Neuron (in vitro differentiated cells): ENCODE data around the gene NDC80.
"Not testable (repeated sequence)": the region's sequence is repeated elsewhere in the genome, so short reads cannot be mapped to it uniquely, and the experiment has no call there.

Source experiments
- H2AFZ ChIP-seq: one replicate; pipeline ENCODE4 v1.6.1; 2013; ENCODE audit warnings: low read depth, mild to moderate bottlenecking, inconsistent platforms, low read length, moderate library complexity
- H3K27me3 ChIP-seq: one replicate; pipeline ENCODE4 v1.6.1; 2013; ENCODE audit warnings: low read length; ENCODE audit not compliant: insufficient read depth
- H3K36me3 ChIP-seq: one replicate; pipeline ENCODE4 v1.6.1; 2013; ENCODE audit warnings: low read length; ENCODE audit not compliant: insufficient read depth
- H3K4me1 ChIP-seq: one replicate; pipeline ENCODE4 v1.6.1; 2013; ENCODE audit warnings: low read length; ENCODE audit not compliant: insufficient read depth
- H3K4me3 ChIP-seq: 2 replicates; pipeline ENCODE4 v1.5.1; 2013; ENCODE audit warnings: mild to moderate bottlenecking, low read length, moderate library complexity
- H3K9me3 ChIP-seq: one replicate; pipeline ENCODE4 v1.6.1; 2013; ENCODE audit warnings: low read length

The NDC80 gene

DNA sequence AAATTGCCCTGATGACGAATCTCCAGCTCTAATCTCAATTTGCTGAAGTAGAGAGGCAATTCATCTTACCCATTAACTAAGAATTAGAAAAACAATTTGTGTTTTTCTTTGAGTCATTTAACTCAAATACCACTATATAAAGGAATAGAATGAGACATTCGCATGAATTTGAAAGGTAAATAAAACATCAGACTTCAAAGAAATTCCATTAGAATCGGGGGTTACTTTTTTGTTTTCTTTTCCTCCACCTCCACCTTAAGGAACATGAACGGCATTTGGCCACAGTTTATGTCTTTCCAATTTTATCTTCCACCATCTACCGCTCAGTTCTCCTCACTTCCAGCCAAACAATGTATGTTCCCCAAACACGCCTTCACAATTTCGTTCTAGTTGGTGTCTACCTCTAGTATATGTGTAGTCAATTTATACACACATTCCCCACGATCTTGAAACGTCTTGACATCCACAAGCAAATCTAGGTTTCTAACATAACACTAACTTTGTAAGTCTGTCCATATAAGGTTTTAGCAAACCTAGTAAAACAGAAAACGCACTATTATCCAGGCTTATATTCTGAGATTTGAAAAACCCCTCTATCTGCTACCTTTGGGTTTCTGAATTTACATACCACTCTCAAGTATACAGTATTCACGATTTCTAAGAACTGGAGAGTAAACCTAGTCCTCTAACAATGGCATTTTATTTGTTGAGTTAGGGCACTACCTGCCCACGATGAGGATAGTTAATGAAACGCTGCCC lies 83.0 kb downstream of the NDC80 start:
- peaks cover 16% of the 10 kb centered on the region for H3K4me1 ChIP-seq
- peak overlapping the region; percentile 95 for H2AFZ ChIP-seq
- H3K36me3 ChIP-seq, result no peaks in the 10 kb centered on the region
- H3K4me3 ChIP-seq, result peak overlapping the region; percentile 98
- no peaks in the 10 kb centered on the region for H3K27me3 ChIP-seq
- no peaks in the 10 kb centered on the region for H3K9me3 ChIP-seq

DNA sequence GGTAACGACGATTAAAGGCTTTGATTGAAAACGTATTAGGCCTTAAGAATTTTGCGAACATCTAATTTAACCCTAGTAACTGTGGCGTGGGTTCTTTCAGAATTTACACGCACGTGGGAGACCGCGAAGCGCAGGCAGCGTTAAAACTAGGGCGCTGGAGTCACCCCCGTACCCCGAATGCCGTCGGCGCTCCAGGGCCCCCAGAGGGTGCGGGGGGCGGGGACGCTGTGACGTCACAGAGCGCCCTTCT lies 83.5 kb downstream of the NDC80 start:
- H3K4me1 ChIP-seq, result peaks cover 16% of the 10 kb centered on the region
- H2AFZ ChIP-seq, result peak overlapping the region; percentile 95
- no peaks in the 10 kb centered on the region for H3K36me3 ChIP-seq

DNA sequence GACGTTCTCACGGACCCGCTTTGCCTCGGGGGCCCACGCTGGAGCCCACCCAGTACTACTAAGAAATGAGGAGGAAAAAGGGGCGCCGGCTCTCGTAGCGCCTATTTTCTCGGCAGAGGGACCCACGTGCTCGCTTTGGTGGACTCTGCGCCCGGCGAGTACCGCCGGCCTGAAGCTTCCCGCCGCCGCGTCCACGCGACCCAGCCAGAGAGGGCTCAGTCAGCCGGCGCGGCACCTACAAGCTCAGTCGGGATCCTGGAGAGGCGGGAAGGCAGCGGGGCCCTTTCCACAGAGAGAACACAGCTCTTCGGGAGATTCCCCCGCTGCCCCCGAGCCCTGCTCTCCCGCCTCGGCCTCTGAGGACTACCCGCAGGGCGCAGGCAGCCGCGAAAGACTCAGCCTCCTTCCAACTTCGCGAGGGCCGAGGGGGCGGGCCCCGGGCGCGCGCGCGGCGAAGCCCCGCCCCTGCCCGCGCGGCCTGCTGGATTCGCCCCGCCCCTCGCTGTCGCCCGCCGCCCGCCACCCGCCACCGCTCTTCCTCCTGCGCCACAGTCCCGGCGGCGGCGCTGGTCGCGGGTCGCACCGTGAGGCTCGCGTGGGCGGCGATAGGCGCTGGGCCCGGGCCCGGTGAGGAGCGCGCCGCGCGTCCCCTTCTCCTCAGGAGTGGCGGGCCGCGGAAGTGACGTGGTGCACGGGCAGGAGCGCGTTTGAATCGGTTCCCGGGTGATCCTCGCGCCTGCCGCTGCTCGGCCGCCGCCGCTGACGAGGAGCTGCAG lies 84.0 kb downstream of the NDC80 start, which contains the start of gene SMCHD1:
TSS of gene SMCHD1 (plus strand) at position 549 of the 776 bp plus-strand sequence. CDS start 350 bp downstream, outside the sequence.
- H3K4me3 ChIP-seq, result peak within 1 kb of the TSS; percentile 98
- H3K4me1 ChIP-seq, result peaks cover 16% of the 10 kb centered on the region
- H3K27me3 ChIP-seq, result no peaks in the 10 kb centered on the region
- H3K36me3 ChIP-seq, result no peaks in the 10 kb centered on the region
- peak within 1 kb of the TSS; percentile 95 for H2AFZ ChIP-seq
- H3K9me3 ChIP-seq, result peaks cover under 1% of the 10 kb centered on the region

More for the DNA sequence above, 83.5 kb downstream of the NDC80 start:
- Histone ChIP-seq H3K27me3 (no peaks in the 10 kb centered on the region), H3K4me3 (peak overlapping the region; percentile 98), H3K9me3 (no peaks in the 10 kb centered on the region)

DNA sequence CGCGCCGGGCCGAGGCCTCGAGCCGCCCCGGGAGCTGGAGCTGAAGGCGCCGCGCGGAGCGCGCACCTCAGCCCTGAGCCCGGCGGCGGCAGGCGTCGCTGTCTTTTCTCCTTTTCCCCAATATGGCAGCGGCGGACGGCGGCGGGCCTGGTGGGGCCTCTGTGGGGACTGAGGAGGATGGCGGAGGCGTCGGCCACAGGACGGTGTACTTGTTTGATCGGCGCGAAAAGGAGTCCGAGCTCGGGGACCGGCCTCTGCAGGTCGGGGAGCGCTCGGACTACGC lies 84.5 kb downstream of the NDC80 start:
- Histone ChIP-seq H3K4me1 (peaks cover 16% of the 10 kb centered on the region), H3K4me3 (peak overlapping the region; percentile 98), H2AFZ (peak overlapping the region; percentile 85), H3K9me3 (peaks cover 3% of the 10 kb centered on the region), H3K27me3 (no peaks in the 10 kb centered on the region), H3K36me3 (peaks cover under 1% of the 10 kb centered on the region)

DNA sequence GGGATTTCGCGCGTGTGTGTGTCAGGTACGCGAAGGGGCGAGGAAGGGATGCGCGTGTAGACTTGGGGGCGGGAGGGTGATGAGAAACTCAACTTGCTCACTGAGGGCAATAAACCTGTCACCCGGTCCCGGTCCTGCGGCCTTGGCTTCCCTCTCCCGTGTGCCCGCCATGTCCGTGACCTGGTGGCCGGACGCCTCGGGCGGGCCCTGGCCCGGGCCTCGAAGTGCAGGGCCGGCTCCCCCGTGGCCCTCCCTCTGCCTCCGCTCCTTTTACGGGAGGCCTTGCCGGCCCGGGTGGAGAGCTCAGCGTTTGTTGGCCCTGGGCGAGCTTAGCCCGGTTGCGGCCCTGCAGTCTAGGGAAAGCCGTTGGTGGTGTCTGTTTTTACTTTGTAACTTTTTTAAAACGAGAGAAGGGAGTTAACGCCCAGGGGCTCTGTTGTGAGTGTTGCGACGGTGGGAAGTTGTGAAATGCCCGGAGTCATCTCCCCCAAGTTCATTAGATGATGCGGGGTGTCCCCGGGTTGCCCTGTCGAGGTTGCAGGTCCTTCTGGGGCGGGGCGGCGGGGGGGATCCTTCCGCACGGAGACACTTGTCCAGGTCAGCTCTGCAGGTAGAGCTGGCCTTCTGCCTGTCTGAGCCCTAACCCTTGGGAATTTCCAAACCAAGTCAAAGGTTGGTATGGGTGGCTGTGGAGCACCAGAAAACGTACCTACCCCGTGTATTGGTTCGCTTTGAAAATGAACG lies 85.1 kb downstream of the NDC80 start:
- H3K27me3 ChIP-seq, result no peaks in the 10 kb centered on the region
- H3K36me3 ChIP-seq, result peaks cover 3% of the 10 kb centered on the region
- H3K4me1 ChIP-seq, result peaks cover 16% of the 10 kb centered on the region
- H2AFZ ChIP-seq, result peak overlapping the region; percentile 85
- peak overlapping the region; percentile 98 for H3K4me3 ChIP-seq
- H3K9me3 ChIP-seq, result peaks cover 5% of the 10 kb centered on the region

DNA sequence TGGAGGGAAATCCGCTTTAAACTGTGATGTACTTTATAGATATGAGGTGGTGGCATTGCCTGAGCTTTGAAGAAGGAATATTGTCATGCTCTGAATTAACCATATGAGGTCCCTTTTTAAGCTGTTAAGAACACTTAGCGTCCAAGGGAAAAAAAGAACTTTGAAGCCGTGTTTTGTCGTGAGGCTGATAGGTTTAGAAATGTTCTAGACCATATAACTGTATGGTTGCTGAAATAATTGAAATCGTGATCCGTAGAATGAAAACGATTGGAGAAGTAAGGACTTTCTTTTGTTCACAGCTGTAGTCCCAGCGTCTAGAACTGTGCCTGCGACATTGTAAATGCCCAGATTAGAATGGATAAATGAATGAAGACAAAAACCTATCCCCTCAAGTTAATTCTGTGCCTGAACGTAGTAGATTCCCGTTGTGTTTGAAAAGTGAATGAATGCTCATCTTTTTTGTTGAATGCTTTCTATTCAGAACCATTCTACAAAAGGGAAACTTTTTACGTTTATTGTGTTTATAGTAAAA lies 85.7 kb downstream of the NDC80 start:
- no peak overlapping the region for H2AFZ ChIP-seq
- H3K4me3 ChIP-seq, result peak overlapping the region; percentile 98
- H3K27me3 ChIP-seq, result no peaks in the 10 kb centered on the region
- H3K9me3 ChIP-seq, result peaks cover 5% of the 10 kb centered on the region
- H3K36me3 ChIP-seq, result peaks cover 3% of the 10 kb centered on the region
- peaks cover 16% of the 10 kb centered on the region for H3K4me1 ChIP-seq

DNA sequence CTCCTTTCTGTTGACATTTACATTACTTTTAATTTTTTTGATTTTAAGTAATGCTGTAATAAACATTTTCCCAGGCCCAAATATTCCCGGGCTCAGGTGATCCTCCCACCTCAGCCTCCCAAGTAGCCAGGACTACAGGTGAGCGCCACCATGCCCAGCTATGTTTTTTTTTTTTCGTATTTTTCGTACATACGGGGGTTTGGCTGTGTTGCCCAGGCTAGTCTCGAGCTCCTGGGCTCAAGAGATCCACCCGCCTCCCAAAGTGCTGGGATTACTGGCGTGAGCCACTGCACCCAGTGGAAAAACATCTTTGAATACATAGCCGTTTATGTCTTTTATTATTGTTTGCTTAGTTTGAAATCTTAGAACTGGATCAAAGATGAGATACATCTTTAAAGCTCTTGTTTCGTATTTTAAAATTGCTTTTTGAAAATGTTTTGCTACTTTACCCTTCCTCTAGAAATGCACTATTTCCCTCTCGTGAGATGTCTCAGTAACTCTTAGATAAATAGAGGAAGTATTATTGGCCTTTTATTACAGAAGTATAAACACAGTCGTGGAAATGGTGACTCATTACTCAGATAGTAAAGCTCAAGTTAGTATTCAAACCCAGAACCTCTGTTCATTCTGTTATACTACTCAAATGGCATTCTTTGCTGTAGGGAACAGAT lies 86.6 kb downstream of the NDC80 start:
- peaks cover 16% of the 10 kb centered on the region for H3K4me1 ChIP-seq
- no peaks in the 10 kb centered on the region for H3K27me3 ChIP-seq
- peak overlapping the region; percentile 98 for H3K4me3 ChIP-seq
- H3K36me3 ChIP-seq, result peaks cover 3% of the 10 kb centered on the region
- H3K9me3 ChIP-seq, result peaks cover 5% of the 10 kb centered on the region
- H2AFZ ChIP-seq, result no peak overlapping the region

DNA sequence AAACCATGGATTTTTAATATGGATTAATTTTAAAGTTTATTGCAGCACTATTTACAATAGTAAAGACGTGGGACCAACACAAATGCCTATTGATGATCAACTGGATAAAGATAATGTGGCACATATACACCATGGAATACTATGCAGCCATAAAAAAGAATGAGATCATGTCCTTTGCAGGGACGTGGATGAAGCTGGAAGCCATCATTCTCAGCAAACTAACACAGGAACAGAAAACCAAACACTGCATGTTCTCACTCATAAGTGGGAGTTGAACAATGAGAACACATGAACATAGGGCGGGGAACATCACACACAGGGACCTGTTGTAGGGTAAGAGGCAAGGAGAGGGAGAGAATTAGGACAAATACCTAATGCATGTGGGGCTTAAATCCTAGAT lies 89.5 kb downstream of the NDC80 start:
- H3K4me1 ChIP-seq, H3K9me3 ChIP-seq, H3K36me3 ChIP-seq, H3K27me3 ChIP-seq, H2AFZ ChIP-seq, H3K4me3 ChIP-seq: not testable (repeated sequence)

DNA sequence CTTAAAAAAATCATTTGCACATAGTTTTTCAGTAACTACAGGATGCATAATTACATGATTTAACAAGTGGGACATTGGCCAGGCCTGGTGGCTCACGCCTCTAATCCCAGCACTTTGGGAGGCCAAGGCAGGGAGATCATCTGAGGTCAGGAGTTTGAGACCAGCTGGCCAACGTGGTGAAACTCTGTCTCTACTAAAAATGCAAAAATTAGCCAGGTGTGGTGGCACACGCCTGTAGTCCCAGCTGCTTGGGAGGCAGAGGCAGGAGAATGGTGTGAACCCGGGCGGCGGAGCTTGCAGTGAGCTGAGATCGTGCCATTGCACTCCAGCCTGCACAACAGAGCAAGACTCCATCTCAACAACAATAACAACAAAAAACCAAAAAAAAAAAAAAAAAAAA lies 90.9 kb downstream of the NDC80 start:
- peaks cover 17% of the 10 kb centered on the region for H3K36me3 ChIP-seq
- not testable (repeated sequence) for H3K4me1 ChIP-seq, H3K4me3 ChIP-seq, H3K27me3 ChIP-seq, H2AFZ ChIP-seq, H3K9me3 ChIP-seq

DNA sequence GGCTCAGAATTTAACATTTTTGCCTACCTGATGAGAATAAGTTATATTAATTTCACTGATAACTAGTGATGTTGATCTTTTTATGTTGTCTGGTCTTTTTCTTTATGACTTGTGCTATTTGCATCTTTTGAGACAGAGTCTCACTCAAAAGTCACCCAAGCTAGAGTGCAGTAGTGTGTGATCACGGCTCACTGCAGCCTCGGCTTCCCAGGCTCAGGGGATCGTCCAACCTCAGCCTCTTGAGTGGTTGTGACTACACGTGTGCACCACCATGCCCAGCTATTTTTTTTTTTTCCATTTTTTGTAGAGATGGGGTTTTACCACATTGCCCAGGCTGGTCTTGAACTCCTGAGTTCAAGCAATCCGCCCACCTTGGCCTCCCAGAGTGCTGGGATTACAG lies 91.6 kb downstream of the NDC80 start:
- H3K9me3 ChIP-seq, result peaks cover 8% of the 10 kb centered on the region
- H3K4me3 ChIP-seq, result no peak overlapping the region
- no peaks in the 10 kb centered on the region for H3K27me3 ChIP-seq
- peaks cover 19% of the 10 kb centered on the region for H3K36me3 ChIP-seq
- peaks cover 2% of the 10 kb centered on the region for H3K4me1 ChIP-seq
- H2AFZ ChIP-seq, result no peak overlapping the region
